GM21529 (cell line): ENCODE data around the gene IL3RA.
"Not testable (repeated sequence)": the region's sequence is repeated elsewhere in the genome, so short reads cannot be mapped to it uniquely, and the experiment has no call there.

ENCODE experiments used
- ATAC-seq: cut with Tn5 transposase; IDR thresholded peaks from one replicate; pipeline ENCODE4 v1.9.1; 2021; ENCODE audit not compliant: unreplicated experiment

IL3RA gene

DNA sequence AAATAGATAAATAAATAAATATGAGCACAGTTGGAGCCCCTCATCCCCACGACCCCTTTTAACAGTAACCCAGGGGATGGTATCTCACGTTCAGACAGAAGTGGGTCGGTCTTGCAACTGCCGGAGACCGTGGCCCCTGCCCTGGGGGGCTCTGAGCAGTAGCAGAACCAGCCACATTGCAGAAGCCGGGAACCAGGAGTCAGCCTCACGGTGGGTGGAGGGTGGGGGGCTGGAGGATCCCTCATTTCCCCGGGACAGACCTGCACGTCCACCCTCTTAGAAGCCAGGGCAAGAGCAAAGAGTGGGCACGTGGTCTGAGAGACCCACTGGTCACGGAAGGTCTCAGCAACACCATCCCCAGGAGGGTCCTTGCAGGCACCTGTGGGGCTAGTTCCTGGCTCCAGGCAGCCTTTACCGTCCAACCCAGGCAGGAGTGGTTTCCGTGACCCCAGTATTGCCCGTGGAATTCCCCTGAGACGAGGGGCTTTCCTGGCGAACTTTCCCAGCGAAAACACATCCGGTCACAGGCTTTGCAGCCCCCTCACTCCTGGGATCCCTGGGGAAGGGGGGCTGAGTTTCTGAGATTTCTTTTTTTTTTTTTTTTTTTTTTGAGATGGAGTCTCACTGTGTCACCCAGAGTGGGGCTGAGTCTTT, 8.8 kb upstream of the IL3RA start:
- ATAC-seq: peak; percentile 41

DNA sequence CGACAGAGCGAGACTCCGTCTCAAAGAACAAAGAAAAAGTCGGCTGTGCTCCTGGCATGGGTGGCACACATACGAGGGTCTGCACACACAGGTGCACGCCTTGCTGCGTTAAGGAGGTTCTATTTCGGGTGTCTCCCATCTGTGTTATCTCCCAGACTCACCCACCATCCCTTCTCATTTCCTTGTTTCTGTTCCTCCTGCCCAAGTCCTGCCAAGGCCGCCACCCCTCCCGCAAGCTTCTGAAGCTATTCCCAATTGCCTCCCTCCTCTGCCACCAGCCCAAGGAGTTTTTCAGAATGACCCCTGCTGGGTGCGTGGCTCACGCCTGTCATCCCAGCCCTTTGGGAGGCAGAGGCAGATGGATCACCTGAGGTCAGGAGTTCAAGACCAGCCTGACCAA, 6.0 kb upstream of the IL3RA start:
- ATAC-seq: no peak

- ATAC-seq: not testable (repeated sequence)
Measured at GRCh38 chrX:1332433-1332832, 4.2 kb upstream of the IL3RA start.

DNA sequence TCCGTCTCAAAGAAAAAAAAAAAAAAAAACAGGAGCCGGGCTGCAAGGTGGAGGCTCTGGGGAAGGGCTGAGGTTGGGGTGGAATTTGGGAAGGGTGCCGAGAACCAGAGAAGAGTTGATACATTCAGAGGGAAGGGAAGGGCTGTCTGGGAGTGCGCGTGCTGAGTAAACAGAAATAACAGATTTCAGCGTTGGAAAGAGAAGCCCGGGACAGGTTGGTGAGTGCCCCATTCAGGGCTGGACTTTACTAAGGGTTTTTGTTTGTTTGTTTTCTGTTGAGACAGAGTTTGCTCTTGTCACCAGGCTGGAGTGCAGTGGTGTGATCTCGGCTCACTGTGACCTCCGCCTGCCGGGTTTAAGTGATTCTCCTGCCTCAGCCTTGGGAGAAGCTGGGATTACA, 1.7 kb upstream of the IL3RA start:
- ATAC-seq: no peak

GRCh38 chrX:1336948-1337779, 579 bp downstream of the IL3RA start:
- peak; percentile 31 for ATAC-seq

GRCh38 chrX:1341545-1342184, 5.1 kb downstream of the IL3RA start:
- no peak for ATAC-seq

DNA sequence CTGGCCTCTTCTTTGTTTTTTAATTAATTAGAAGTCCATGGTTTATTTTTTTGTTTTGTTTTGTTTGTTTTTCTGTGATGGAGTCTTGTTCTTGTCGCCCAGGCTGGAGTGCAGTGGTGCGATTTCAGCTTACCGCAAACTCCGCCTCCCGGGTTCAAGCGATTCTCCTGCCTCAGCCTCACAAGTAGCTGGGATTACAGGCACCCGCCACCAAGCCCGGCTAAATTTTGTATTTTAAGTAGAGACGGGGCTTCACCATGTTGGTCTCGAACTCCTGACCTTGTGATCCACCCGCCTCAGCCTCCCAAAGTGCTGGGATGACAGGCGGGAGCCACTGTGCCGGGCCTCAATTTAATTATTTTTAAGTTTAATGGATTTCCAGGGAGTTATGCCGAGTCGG, 13.0 kb downstream of the IL3RA start:
- ATAC-seq: not testable (repeated sequence)

DNA sequence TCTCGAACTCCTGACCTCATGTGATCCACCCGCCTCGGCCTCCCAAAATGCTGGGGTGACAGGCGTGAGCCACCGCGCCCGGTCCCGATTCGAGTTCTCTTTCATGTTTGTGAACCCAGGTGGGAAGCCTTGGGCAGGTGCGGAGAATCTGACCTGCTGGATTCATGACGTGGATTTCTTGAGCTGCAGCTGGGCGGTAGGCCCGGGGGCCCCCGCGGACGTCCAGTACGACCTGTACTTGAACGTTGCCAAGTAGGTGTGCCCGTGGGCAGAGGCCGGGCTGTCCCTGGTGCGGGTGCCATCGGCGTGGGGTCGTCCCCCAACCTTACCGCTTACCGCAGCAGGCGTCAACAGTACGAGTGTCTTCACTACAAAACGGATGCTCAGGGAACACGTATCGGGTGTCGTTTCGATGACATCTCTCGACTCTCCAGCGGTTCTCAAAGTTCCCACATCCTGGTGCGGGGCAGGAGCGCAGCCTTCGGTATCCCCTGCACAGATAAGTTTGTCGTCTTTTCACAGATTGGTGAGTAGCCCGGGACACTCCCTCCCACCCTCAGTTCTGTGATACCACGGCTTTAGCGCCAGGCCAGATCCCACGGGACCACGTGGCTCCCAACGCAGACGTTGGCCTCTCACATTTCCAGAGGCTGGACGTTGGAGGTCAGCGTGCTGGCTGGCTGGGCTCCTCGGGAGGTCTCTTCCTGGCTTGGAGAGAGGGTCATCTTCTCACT, 15.6 kb downstream of the IL3RA start:
- no peak for ATAC-seq

GRCh38 chrX:1354036-1355019, 17.7 kb downstream of the IL3RA start:
- ATAC-seq: no peak

- ATAC-seq: no peak
Measured at GRCh38 chrX:1355131-1356046, 18.8 kb downstream of the IL3RA start.

DNA sequence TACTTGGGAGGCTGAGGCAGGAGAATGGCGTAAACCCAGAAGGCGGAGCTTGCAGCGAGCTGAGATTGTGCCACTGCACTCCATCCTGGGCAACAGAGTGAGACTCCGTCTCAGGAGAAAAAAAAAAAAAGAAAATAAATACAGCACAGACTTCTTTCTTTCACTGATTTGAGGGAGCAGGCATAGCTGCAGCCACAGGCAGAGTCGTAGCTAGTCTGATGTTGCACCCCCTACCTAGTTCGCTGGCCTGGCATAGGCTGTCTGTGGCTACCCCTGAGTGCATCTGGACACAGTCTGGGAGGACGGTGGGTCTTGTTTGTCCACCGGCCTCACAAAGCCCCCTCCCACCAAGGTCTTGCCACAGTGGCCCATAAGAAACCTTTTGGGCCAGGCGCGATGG, 21.4 kb downstream of the IL3RA start:
- no peak for ATAC-seq

DNA sequence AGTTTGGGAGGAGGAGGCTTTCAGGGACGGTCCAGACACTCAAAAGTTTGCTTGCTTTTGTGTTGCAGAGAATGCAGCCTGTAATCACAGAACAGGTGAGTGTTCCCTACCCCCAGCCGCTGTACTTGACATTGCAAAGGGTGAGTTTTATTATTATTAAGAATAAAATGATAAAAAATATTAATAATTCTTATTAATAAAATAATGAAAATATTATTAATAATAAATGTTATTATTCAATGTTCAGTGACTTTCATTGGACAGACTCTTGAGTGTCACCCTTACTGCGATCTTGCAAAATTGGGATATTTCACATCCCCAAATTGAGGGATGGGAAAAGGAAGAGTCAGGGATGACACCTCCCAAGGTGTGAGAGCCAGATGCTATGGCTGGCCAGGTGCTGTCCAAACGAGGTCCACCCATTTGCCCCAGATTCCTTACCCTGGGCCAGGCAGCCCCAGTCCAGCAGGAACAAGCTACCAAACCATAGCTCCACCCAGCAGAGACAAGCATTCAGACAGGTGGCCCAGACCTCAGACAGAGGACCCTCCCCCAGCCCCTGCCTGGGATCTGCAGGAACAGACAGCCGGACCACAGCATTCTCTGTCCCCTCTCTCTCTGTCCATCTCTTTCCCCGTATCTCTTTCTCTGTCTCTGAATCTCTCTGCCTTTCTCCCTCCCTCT, 22.4 kb downstream of the IL3RA start:
- ATAC-seq: no peak

GRCh38 chrX:1359477-1359873, 22.9 kb downstream of the IL3RA start:
- ATAC-seq: no peak

- no peak for ATAC-seq
Measured at GRCh38 chrX:1360171-1360570, 23.6 kb downstream of the IL3RA start.

GRCh38 chrX:1361275-1361674, 24.7 kb downstream of the IL3RA start:
- ATAC-seq: no peak

DNA sequence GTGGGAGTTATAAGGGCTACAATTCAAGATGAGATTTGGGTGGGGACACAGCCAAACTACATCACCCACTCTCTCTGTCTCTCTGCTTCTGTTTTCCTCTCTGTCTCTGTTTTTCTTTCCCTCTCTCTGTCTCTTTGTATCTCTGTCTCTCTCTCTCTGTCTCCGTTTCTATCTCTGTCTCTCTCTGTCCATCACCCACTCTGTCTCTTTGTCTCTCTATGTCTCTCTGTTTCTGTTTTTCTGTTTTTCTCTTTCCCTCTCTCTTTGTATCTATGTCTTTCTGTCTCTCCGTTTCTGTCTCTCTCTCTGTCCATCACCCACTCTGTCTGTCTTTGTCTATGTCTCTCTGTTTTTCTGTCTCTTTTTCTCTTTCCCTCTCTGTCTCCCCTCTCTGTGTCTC, 25.3 kb downstream of the IL3RA start:
- no peak for ATAC-seq

DNA sequence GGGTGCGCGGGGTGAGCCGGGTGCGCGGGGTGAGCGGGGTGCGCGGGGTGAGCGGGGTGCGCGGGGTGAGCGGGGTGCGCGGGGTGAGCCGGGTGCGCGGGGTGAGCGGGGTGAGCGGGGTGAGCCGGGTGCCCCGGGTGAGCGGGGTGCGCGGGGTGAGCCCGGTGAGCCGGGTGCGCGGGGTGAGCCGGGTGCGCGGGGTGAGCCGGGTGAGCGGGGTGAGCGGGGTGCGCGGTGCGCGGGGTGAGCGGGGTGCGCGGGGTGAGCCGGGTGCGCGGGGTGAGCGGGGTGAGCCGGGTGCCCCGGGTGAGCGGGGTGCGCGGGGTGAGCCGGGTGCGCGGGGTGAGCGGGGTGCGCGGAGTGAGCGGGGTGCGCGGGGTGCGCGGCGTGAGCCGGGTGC, 29.8 kb downstream of the IL3RA start:
- not testable (repeated sequence) for ATAC-seq

- ATAC-seq: no peak
Measured at GRCh38 chrX:1368385-1368698, 31.8 kb downstream of the IL3RA start.

DNA sequence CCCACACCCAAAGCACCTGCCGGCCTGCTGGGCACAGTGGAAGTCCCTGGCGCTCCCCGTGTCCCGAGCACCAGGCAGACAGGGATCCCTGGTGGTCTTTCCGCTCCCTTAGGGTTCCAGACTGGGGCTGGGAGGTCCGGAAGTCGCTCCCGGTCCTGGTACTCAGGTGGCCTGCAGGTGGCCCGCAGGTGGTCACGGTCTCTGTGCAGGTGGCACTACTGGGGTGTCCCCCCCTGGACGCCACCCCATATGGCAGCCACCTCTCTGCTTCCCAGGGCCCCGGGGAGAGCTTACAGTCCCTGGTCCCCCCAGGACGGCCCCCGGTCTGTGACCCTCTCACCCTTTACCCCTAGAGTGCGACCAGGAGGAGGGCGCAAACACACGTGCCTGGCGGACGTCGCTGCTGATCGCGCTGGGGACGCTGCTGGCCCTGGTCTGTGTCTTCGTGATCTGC, 41.7 kb downstream of the IL3RA start:
- ATAC-seq: no peak
